CD4-positive, alpha-beta T cell treated with Interleukin-15 for 4 hours (primary cell): ENCODE data around the gene SH3BGRL2.
"Not testable (repeated sequence)": the region's sequence is repeated elsewhere in the genome, so short reads cannot be mapped to it uniquely, and the experiment has no call there.

Experiments
- DNase-seq: peaks from one replicate; pipeline ENCODE4 v3.0.0-alpha.2; 2020; ENCODE audit warnings: low spot score

Gene SH3BGRL2

DNA sequence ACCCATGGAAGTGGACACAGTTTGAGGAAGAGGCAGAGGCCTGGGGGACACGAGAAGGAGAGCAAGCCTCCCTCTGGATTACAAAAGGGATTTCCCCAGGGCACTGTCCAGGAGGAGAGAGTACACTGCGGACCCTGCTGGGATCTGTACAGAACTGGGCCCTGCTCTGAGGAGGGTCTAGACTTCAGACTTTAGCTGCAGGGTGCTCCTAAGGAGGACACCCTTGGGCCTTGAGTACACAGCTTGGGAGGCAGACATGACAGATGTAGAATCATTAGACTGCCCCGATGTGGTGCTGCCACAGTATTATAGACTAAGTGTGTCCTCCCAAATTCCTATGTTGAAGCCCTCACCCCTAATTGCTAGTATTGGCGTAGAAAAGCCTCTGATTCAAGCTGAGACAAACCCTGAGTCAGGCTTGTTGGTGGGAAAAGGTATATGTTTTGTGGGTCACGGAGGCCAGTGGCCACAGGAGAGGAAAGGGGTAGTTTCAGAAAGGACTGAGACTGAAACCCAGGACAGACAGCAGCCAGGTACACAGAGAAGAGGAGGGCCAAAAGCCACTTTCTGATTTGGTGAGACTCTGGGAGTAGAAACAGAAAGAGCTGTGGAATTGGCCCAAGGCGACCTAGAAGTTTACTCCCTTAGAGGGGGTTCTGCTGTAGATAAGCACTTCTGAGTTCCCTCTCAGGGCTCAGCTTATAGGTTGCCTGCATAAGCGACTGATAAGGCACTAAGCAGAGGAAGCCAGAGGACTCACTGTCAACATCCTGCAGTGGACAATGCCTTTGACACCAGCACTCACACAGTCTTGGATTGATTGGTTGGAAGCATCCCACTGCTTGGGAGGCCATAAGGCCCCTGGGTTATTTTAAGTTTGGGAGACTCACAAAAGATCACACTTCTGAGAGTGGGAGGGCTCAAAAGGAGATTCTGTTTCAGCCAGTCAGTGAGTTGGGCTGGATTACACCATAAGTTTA, 16.5 kb upstream of the SH3BGRL2 start:
- DNase-seq = no peak

DNA sequence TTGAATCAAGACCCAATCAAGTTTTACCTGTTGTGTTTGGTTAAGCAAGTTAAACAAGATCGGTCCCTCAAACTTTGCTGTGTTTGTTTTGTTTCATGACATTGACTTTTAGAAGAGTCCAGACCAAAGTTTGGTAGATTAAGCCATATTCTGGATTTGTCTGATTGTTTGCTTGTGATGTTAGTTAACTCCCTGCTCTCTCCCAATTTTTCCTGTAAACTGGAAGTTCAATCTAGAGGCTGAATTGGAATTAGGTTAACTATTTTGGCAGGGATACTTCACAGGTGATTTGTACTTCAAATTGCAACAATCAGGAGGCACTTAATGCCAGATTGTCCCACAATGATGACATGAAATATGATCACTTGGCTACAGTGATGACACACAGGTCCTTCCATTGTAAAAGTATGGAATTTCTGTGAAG, 13.6 kb upstream of the SH3BGRL2 start:
- no peak for DNase-seq

DNA sequence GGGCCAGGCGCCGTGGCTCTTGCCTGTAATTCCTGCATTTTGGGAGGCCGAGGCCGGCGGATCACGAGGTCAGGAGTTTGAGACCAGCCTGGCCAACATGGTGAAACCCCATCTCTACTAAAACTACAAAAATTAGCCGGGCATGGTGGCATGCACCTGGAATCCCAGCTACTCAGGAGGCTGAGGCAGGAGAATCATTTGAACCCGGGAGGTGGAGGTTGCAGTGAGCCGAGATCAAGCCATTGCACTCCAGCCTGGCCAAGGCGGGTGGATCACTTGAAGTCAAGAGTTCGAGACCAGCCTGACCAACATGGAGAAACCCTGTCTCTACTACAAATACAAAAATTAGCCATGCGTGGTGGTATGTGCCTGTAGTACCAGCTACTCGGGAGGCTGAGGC, 12.7 kb upstream of the SH3BGRL2 start:
- DNase-seq = not testable (repeated sequence)

- DNase-seq = no peak
Observed at GRCh38 chr6:79621579-79621978, 9.6 kb upstream of the SH3BGRL2 start.

DNA sequence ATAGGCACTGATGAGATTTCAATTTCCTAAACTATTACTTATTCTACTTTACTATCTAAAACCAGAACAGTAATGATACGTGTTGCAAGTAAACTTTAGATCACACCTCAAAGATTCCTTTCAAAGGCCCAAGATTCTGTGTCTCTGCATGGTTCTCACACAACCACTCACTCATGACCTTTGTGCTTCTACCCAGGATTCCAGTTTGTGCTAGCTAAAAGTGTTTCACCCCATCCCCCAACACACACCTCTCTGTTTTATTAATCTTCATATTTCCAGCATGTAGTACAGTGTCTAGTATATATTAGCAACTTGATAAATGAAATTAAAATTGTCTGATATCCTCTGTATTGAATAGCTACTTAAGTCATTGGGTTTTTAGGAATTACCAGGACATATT, 8.8 kb upstream of the SH3BGRL2 start:
- no peak for DNase-seq

GRCh38 chr6:79623106-79623505, 8.0 kb upstream of the SH3BGRL2 start:
- no peak for DNase-seq

DNA sequence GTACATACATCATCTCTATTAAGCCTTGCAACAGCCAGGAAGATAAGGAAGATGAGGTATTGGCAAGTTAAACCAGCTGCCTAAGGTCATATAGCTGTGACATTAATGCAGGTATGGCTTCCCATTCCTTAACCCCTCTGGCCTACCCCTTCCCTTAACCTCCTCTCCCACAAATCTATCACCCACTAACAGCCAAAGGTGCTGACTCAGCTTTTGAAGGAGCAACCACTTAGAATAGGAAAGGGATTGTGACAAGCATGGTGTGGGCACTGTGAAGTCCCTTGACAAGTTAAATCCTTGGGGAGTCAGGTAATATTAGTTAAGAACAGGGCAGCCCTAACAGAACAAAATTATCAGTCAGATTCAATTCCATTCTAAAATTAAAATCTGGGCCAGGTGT, 5.4 kb upstream of the SH3BGRL2 start:
- DNase-seq = no peak

GRCh38 chr6:79626811-79627210, 4.3 kb upstream of the SH3BGRL2 start:
- no peak for DNase-seq

DNA sequence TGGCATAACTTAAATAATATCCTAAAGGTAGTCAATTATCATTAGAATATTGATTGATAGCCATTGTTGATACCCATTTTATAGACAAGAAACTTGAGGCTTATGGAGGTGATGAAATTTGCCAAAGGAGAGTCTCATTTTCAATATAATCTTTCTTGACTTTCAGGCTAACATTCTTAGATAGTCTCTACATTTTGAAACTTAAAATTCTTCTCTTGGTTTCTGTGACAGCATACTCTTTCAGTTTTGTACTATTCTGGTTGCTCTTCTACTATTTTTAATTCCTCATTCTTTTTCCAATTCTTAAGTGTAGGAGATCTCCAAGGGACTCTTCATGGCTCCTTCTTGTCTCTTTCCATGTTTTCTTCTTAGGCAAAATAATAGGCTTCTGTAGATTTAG, 3.7 kb upstream of the SH3BGRL2 start:
- no peak for DNase-seq

DNA sequence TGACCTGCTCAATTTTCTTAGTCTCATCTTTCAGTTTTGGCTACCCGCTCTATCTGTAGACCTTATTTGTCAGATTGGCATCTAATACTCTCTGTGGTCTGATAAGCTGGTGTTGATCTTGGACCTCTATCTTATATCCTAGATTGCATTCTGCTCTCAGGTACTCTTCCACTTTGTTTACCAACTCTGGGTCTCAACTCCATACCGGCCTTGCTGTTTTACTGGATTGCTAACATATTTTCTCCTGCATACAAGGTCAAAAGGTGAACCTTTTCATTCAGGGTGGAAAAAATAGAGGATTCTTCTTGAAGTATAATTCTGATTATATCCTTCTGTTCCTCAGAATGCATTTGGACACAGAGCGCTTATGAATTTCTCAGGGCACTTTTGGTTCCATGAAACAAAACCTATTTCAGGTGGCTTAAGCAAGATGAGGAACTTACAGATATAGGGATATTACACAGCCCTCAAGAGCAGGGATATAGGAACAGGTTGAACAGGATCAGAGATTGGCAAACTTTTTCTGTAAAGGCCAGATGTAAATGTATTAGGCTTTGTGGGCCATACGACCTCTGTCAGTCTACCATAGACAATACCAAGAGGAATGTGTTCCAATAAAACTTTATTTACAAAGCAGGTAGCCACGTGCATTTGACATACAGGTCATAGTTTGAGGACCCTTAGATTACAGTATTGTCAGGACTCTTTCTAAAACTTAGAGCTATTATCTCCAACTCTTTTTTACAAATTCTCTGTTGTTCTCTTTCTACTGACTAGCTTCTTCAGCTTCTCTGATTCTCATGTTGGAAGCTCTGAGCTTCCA, 2.5 kb upstream of the SH3BGRL2 start:
- DNase-seq = no peak

GRCh38 chr6:79630380-79630882, 698 bp upstream of the SH3BGRL2 start:
- no peak for DNase-seq

- no peak for DNase-seq
Observed at GRCh38 chr6:79631693-79632172, 604 bp downstream of the SH3BGRL2 start.

- no peak for DNase-seq
Observed at GRCh38 chr6:79632580-79632979, 1.5 kb downstream of the SH3BGRL2 start.

- no peak for DNase-seq
Observed at GRCh38 chr6:79634491-79635231, 3.5 kb downstream of the SH3BGRL2 start.

GRCh38 chr6:79635232-79635543, 4.1 kb downstream of the SH3BGRL2 start:
- DNase-seq = no peak

DNA sequence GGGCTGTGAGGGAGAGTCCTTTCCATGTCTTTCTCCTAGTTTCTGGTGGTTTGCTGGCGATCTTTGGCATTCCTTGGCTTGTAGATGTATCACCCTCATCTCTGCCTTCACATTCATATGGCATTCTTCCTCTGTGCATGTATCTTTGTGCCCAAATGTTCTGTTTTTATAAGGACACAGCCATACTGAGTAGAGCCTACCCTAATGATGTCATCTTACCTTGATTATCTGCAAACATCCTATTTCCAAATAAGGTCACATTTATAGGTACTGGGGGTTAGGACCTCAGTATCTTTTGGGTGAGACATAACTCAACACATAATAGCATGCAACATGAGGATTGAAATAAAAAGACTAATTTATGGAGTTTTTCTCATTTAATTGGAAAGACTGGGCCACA, 5.5 kb downstream of the SH3BGRL2 start:
- DNase-seq = no peak

DNA sequence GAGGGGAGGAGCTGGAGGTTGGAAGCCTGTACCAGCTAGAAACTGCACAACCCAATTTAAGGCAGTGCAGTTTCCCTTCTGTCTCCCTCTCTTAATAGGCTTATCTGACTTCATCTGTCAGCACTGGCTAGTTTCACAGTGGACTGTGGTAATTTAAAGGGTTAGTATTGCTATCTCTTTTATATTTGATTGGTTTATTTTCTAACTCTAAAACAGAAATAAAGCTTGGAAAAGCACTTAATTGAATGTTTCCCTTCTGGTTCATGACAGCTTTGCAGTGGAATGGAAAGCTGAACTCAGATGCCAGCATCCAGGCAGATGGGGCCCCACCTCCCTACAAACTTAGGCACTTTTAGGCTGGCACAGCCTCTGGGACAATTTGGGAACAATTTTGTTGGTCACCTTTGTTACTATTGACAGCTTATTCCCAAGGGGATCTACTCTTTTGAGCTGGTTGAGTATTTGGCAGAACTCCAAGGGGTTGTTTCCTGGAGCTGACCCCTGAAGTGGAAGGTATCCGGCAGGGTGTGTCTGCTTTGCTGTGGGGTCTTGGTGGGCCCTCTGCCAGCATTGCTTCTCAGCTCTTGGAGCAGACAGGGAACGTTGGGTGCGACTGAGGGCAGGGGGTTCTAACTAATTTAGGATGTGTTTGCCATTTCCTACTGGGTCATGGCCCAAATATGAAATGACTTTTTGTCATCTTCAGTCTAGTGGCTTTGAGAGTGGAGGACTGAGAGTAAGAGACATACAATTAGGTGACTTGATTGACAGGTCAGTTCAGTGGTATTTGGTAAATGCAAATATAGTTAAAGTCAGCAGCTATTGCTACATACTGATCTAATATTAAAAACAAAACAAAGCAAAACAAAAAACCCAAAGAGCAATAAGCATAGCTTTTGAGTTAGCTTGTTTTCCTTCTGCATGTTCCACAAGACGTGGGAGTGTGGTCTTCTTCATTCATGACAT, 9.3 kb downstream of the SH3BGRL2 start:
- no peak for DNase-seq

GRCh38 chr6:79646006-79646405, 14.9 kb downstream of the SH3BGRL2 start:
- DNase-seq = peak; percentile 22

DNA sequence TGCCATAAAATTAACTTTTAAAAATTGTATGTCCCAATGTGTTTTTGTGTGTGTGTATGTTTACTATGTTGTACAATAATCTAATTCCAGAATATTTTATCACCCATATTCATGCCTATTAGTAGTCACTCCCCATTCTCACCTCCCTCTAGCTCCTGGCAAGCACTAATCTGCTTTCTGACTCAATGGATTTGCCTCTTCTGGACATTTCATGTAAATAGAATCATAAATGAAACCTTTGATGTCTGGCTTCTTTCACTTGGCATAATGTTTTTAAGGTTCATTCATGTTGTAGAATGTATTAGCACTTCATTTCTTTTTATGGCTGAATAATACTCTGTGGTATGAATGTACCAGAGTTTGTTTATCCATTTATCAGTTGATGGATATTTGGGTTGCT, 15.4 kb downstream of the SH3BGRL2 start:
- no peak for DNase-seq

DNA sequence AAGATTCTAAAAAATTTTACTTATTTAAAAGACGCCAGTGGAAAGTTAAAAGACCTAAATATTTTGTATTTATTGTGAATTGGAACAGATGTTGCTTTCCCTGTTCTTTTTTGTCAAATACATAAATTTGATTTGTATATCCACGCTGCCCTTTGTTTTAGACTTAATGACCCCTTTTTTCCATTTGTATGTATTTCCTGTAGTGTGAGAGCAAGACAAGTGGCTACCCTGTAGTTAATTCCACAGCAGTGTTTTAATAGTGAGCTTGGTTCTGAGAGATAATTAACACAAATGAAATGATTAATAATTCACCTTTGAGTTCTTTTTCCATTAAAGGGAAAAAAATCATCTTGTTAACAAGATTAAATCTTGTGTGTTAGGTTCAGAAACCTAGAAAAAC, 16.6 kb downstream of the SH3BGRL2 start:
- no peak for DNase-seq

DNA sequence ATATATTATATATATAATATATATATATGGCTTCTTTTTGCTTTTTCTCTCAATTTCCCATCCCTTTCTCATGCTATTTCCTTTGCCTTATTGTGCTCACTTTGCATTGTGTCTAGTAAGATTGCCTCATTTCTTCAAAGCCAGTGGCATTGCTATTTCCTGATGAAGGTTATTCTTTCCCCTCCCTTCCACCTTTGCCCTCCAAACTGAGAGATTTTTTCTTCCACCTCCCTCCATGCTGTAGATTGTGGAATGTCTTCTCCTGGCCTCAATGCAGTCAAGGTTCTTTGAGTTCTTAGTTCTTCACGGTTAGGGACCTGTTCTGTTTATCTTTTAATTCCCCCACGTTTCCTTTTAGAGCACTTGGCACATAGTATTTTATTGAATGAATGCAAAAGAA, 17.2 kb downstream of the SH3BGRL2 start:
- no peak for DNase-seq
